GM19099 (cell line): ENCODE results near the gene DYNLT1.

Experiments used
- POLR2A ChIP-seq: IDR thresholded peaks from 3 replicates; pipeline ENCODE4 v1.6.1; 2011; ENCODE audit warnings: low read depth; ENCODE audit not compliant: insufficient read length; ENCODE audit errors: extremely low read depth

The DYNLT1 gene

GRCh38 chr6:158648682-158649131 lies 4.2 kb upstream of the DYNLT1 start:
- no peak for TF ChIP-seq POLR2A

DNA sequence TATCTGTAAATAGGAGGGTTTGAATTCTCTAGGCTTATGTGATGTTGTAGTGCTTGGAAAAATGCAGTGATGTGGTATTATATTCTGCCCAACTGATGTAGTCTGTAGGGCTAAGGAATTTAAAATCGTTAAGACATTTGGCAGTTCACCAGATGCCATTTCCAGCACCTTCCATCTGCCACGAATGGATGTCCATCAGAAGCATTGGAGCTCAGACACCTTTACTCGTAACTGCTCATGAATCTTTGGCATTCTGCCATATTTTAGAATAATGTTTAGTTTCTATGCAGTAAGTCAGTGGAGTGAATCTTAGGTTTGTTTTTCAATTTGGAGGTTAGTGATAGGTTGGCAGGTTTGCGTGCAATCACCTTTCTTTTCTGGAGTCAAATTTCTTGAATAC lies 3.0 kb upstream of the DYNLT1 start:
- no peak for TF ChIP-seq POLR2A

DNA sequence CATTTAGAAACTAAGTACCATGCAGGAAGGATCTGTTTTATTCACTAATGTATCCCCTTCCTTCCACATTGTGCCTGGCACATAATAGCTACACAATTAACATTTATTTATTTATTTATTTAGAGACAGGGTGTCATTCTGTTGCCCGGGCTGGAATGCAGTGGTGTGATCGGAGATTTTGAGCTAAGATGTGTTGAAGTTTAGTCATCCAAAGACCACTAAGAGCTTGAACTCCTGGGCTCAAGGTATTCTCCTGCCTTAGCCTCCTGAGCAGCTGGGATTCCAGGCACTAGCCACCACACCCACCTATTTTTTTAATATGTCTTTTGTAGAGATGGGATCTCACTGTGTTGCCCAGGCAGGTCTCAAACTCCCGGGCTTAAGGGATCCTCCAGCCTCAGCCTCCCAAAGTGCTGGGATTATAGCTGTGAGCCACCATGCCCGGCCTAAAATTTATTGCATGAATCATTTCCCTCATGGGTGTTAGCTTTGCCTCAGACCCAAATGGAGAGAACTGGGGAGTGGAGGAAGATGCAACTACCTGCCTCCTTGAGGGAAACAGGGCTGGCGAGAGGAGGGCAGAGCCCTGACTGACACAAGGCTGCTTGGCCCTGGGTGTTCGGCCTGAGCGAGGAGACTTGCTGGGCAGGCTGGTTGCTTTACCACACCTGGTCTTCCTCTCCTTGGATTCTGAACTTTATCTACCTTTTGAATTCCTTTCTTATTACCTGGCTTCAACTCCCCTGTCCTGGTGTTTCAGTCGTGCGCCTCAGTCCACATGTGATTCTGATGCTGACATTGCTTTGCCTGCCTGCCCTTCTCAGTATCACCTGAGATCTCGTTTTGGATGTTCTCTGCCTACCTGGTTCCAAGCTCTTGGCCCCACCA lies 1.7 kb upstream of the DYNLT1 start:
- no peak for TF ChIP-seq POLR2A

DNA sequence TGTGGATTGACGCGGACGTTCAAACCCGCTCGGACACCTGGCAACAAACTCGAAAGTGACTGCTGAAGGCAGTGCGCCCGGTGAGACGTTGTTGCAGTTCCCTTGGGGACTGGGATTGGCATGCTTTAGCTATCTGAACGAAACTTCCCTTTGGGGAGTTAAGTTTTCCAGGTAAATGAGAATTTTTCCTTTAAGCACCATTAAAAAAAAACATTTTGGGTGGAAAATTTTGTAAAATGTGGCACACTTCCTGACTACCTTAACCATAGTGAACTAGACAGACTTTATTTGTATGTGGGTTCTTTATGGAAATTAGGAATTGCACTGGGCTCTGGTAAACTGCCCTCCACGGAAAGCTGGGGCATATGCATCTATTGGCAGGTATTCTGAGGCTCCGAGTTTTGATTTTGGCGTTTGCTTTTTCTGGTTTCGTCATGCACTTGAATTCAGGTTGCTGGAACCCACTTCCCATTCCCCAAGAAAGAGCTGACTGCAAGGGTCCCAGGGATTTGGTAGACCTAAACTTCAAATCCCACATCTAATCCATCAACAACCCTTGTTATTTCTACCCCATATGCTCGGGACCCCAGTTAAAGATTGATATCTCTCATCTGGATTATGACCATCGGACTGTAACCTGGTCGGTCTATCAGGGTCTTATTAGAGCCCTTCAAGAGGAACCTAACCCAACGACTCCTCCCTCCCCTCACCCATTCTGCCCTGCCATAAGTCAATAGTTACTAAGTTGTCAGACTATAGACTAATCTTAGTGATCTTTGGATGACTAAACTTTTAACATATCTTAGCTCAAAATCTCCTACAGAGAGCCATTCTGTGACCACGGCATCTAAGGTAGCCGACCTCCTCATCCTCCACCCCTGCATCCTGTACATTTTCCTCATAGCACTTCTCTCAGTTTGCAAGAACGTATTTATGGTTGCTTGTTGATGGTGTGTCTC lies 800 bp upstream of the DYNLT1 start:
- TF ChIP-seq POLR2A, result no peak

GRCh38 chr6:158643836-158644230 lies 710 bp downstream of the DYNLT1 start:
- no peak for TF ChIP-seq POLR2A

DNA sequence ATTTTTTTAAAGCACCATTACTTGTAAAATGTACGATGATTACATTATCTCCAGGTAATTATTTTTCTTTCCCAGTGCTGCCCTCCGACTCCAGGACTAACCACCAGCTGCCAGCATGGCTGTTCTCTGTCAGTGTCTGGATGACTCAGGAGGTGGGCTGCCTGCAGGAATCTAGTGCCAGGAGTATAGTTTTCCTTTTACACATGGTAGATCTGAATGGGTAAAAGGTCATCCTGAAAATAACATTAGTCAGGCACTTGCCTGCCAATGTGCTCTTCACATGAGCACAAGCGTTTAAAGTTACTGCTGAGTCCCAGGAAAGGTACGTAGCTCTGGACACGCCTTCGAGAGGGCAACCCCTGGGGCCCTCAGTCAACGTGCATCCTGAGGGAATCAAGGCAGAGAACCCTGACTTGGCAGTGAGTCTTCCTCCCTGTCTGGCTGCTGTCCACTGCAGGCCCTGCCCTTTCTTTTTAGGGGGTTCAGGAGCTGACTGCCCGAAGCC lies 2.4 kb downstream of the DYNLT1 start:
- TF ChIP-seq POLR2A, result no peak

GRCh38 chr6:158640519-158640918 lies 4.0 kb downstream of the DYNLT1 start:
- no peak for TF ChIP-seq POLR2A

DNA sequence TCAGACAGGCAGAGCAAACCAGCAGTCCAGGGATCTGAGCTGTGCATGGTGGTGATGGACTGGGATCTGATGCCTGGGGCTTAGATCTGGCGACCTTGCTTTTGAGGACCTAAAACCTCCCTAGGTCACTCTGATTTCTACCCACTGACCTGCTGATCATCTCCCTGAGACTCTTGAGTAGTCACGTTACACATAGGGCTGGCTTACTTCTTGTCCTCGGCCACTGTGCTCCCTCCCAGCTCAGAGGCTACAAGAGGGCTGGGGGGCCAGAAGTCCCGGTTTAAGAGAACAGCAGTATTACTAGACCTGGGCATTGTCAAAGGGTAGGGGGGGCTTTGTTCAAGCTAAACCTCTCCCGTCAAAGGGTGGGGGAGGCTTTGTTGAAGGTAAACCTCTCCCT lies 5.5 kb downstream of the DYNLT1 start:
- TF ChIP-seq POLR2A, result no peak

GRCh38 chr6:158638324-158638854 lies 6.2 kb downstream of the DYNLT1 start:
- no peak for TF ChIP-seq POLR2A

DNA sequence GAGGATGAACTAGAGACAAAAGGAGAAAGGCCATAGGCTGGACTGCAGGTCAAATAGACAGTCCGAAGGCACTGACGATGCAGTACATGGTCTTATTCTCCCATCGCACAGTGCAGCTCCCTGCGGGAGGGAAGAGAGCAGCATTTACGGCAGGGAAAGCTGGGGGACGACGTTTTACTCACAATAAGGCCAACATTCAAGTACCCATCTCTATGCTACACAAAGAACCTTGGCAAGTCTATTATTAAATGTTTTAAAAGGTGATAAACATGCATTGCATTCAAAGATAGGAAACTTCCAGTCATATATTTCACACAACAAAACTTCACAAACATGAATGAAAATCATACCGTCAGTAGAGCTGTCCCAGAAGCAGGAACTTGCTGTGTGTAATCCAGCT lies 7.8 kb downstream of the DYNLT1 start:
- TF ChIP-seq POLR2A, result no peak

DNA sequence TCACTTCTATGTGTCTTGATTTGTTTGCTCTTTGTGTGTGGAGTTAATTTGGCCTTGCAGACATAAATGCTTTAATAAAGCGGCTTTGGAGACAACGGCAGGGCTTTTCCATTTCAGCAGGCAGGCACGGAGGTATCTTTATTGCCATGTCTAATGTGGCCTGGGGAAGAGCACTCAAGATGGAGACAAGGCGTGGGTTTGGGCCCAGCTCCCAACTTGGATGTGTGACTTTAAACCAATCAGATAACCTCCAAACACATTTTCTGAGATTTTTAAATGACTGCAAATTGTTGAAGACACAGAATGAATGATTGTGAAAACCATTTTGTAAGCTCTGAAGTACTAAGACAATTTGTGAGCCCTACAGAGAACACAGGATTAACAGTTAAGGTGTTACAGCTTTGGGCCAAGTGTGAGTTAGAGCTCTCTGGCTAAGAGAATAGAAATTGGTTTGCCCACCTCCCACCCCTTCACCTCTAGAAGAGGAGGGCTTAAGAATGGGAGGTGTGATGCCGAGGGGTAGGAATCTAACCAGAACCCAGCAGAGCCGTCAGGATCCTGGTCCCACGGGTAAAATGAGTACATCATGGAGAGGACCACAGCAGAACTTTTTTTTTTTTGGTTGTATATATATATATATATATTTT lies 9.0 kb downstream of the DYNLT1 start:
- no peak for TF ChIP-seq POLR2A

DNA sequence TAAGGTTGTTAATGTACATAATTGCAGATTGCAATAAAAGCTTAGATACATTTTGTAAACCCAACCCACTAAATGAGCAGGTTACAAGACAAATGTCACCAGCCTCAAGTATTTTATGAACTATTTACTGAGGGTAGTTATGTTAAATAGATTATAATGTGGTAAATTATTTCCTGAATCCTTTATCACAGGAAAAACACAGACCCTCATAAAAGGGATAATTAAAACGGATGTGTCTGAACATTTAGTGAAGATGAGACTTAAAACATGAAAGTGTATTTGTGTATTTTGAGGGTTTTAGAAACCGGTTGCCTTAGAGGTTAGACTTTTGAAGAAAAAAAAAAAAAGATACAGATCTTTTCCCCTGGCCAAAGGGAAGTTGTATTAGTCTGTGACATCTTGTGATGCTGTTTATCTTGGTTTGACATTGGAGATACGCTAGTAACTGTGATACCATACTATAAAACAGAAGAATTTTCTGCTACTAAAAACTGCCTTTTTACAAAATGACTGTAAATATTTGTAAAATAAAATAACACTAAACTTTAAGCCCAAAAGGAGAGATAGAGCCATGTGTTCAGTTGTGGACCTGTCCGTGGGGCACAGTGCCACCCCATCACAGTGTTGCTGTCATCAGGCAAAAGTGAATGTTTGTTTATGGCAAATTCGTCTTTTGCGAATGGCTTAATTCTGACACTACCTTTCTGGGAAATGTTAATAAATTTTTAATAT lies 9.7 kb downstream of the DYNLT1 start:
- TF ChIP-seq POLR2A, result no peak

- no peak for TF ChIP-seq POLR2A
These were observed 11.4 kb downstream of the DYNLT1 start for GRCh38 chr6:158633127-158633526.
